ENCODE results near the gene ZNF70. TPM values are rescaled to one million over a fixed set of nuclear protein-coding genes. Genes with fewer than 3 reads are reported as not detected.

Gene ZNF70
- total RNA-seq, 1 experiment from 2014 or later = 3.3 TPM

GRCh38 chr22:23716811-23717801, 33.8 kb downstream of the ZNF70 start (continued):
- peak; percentile 95 for TF ChIP-seq TP53 (CRISPR knock-in tag; IDR thresholded peaks at IDR 0.05)
- TF ChIP-seq ZNF416 (CRISPR knock-in tag; IDR thresholded peaks at IDR 0.05) = no peak
- TF ChIP-seq MAX (CRISPR knock-in tag; IDR thresholded peaks at IDR 0.05) = peak; percentile 76
- TF ChIP-seq FOXJ3 (CRISPR knock-in tag; IDR thresholded peaks at IDR 0.05; ENCODE audit: borderline replicate concordance) = no peak
- TF ChIP-seq ZNF121 (CRISPR knock-in tag; IDR thresholded peaks at IDR 0.05) = 0 out of 2 replicates have a peak, but pooled peaks have one; percentile 3
- TF ChIP-seq TEAD1 (CRISPR knock-in tag; IDR thresholded peaks at IDR 0.05) = peak; percentile 76; the same call in 1 of the 2 replicates
- 0 out of 2 replicates have a peak, but pooled peaks have one; percentile 20 for TF ChIP-seq NR2C2 (CRISPR knock-in tag; IDR thresholded peaks at IDR 0.05)
- peak; percentile 67; the same call in 1 of the 2 replicates for TF ChIP-seq ESRRA (CRISPR knock-in tag; IDR thresholded peaks at IDR 0.05; ENCODE audit: borderline replicate concordance)
- peak; percentile 72; the same call in 1 of the 2 replicates for TF ChIP-seq FOXP1 (CRISPR knock-in tag; IDR thresholded peaks at IDR 0.05; ENCODE audit: borderline replicate concordance)
- no peak for TF ChIP-seq ZNF425 (CRISPR knock-in tag; conservative IDR thresholded peaks at IDR 0.05)
- peak; percentile 91 for TF ChIP-seq E2F5 (CRISPR knock-in tag; IDR thresholded peaks at IDR 0.05)
- no peak for TF ChIP-seq ERG (CRISPR knock-in tag; IDR thresholded peaks at IDR 0.05)
- TF ChIP-seq ATF1 (CRISPR knock-in tag; IDR thresholded peaks at IDR 0.05) = no peak

- Mint-ChIP-seq H3K27ac (no peak overlapping the region), H3K9me3 (no peaks in the 10 kb centered on the region), H3K27me3 (ENCODE audit: low read depth) (no peaks in the 10 kb centered on the region), H3K4me3 (peak overlapping the region; percentile 71), H3K36me3 (peaks cover 23% of the 10 kb centered on the region), H3K4me1 (0 out of 2 replicates have a peak, but pooled peaks cover 4% of the 10 kb centered on the region)
- ChIA-PET CTCF (interaction anchor here (1.1 to 1.6 kb wide), 3 partner anchors 42 to 134 kb away, joined by 3 to 12 read pairs (median 6); partner anchors contain the start of gene CHCHD10), POLR2A (no interaction called here)
- DNase-seq (ENCODE audit: low spot score) (no peak), ATAC-seq (no peak)
- no peak for TF ChIP-seq AFF4 (CRISPR knock-in tag; IDR thresholded peaks at IDR 0.05; ENCODE audit: borderline replicate concordance)
- TF ChIP-seq MXD4 (CRISPR knock-in tag; IDR thresholded peaks at IDR 0.05; ENCODE audit: borderline replicate concordance) = no peak
- no peak for TF ChIP-seq CREB1 (CRISPR knock-in tag; IDR thresholded peaks at IDR 0.05)
- TF ChIP-seq MAX (CRISPR knock-in tag; IDR thresholded peaks at IDR 0.05) = no peak
- no peak for TF ChIP-seq NR2C2 (CRISPR knock-in tag; IDR thresholded peaks at IDR 0.05)
- TF ChIP-seq NFE2L1 (CRISPR knock-in tag; IDR thresholded peaks at IDR 0.05) = no peak
- TF ChIP-seq USF2 (CRISPR knock-in tag; IDR thresholded peaks at IDR 0.05) = no peak
- TF ChIP-seq ZMAT4 (CRISPR knock-in tag; IDR thresholded peaks at IDR 0.05) = no peak
Measured at GRCh38 chr22:23715806-23716375, 35.0 kb downstream of the ZNF70 start.
